ENCODE data around the gene GMCL2.

DNA sequence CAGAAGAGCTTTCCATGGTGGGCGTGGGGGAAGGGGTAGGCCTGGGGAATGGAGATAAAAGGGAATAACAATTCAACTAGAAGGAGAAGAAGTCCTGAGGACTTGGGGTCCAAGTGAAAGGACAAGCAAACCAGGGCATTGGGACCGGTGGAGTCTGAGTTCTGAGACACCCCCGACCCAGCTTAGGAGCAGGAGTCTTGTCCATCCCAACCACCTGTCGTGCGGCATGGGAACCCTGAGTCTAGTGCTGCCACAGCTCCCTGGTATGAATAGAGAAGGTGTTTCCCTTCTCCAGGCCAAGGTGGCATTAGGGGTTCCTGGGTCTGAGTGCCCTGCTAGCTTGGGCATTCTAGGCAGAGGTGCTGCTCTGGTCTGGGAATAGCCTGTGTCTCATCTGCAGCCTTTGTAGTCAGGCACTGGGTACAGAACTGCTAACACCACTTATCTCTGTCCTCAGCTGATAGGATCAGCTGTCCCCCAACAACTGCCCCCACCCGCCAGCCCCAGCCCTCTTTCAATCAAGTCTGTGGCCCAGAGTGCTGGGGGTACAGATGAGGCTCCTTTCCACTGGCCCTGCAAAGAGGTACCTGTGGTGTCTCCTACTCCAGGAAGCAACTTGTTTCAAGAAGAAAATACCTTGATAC, 27.1 kb upstream of the GMCL2 start:
- no peak for TF ChIP-seq EZH2 (IDR thresholded peaks at IDR 0.05; ENCODE audit: borderline replicate concordance, low read length)
- no peak for TF ChIP-seq CTCF (conservative IDR thresholded peaks at IDR 0.05 in 1 of 2, IDR thresholded peaks at IDR 0.05 in 1 of 2; ENCODE audit: extremely low read depth in 1 of 2, insufficient read depth in 1 of 2, low read depth in 1 of 2, low read length in 2 of 2)

Data from mammary epithelial cell (primary cell).